GM21576 (cell line): ENCODE measurements around the gene FGF22.
"Not testable (repeated sequence)": the region's sequence is repeated elsewhere in the genome, so short reads cannot be mapped to it uniquely, and the experiment has no call there.

ENCODE experiments used
- ATAC-seq: cut with Tn5 transposase; IDR thresholded peaks from one replicate; pipeline ENCODE4 v1.9.1; 2021; ENCODE audit warnings: mild to moderate bottlenecking, moderate library complexity; ENCODE audit not compliant: unreplicated experiment

The FGF22 gene

GRCh38 chr19:639253-640160 lies at the start of gene FGF22:
TSS of gene FGF22 (plus strand) at chr19:639879. CDS start at chr19:639926, 47 bp downstream.
- ATAC-seq, result peak; percentile 46

GRCh38 chr19:590396-590745 lies 49.3 kb upstream of the FGF22 start:
- ATAC-seq, result no peak

GRCh38 chr19:590750-591098 lies 49.0 kb upstream of the FGF22 start:
- no peak for ATAC-seq

GRCh38 chr19:591099-591958 lies 48.4 kb upstream of the FGF22 start:
- ATAC-seq, result no peak

GRCh38 chr19:592101-592500 lies 47.6 kb upstream of the FGF22 start:
- no peak for ATAC-seq

- ATAC-seq, result no peak
Observed at GRCh38 chr19:593055-593454, 46.6 kb upstream of the FGF22 start.

GRCh38 chr19:593505-593904 lies 46.2 kb upstream of the FGF22 start:
- no peak for ATAC-seq

GRCh38 chr19:594265-594870 lies 45.3 kb upstream of the FGF22 start:
- ATAC-seq, result no peak

GRCh38 chr19:595326-596262 lies 44.1 kb upstream of the FGF22 start:
- no peak for ATAC-seq

- no peak for ATAC-seq
Observed at GRCh38 chr19:596263-596655, 43.4 kb upstream of the FGF22 start.

GRCh38 chr19:597406-598315 lies 42.0 kb upstream of the FGF22 start:
- ATAC-seq, result no peak

GRCh38 chr19:601310-601709 lies 38.4 kb upstream of the FGF22 start:
- no peak for ATAC-seq

- ATAC-seq, result no peak
Observed at GRCh38 chr19:601790-602189, 37.9 kb upstream of the FGF22 start.

GRCh38 chr19:602391-603301 lies 37.0 kb upstream of the FGF22 start:
- no peak for ATAC-seq

- not testable (repeated sequence) for ATAC-seq
Observed at GRCh38 chr19:603302-603639, 36.4 kb upstream of the FGF22 start.

GRCh38 chr19:603779-604178 lies 35.9 kb upstream of the FGF22 start:
- ATAC-seq, result not testable (repeated sequence)

GRCh38 chr19:604355-604754 lies 35.3 kb upstream of the FGF22 start:
- no peak for ATAC-seq
